Stimulated activated CD8-positive, alpha-beta memory T cell treated with anti-CD3 and anti-CD28 coated beads, Interleukin-4, amount 100 ng/mL, for 1 hour (primary cell): ENCODE data around the gene BEST2.

Source experiments
- DNase-seq, 2 donors: peaks; one replicate each; pipeline ENCODE4 v3.0.0-alpha.2; 2020; ENCODE audit warnings: low read depth in 2 of 2, low spot score in 1 of 2

BEST2 gene

DNA sequence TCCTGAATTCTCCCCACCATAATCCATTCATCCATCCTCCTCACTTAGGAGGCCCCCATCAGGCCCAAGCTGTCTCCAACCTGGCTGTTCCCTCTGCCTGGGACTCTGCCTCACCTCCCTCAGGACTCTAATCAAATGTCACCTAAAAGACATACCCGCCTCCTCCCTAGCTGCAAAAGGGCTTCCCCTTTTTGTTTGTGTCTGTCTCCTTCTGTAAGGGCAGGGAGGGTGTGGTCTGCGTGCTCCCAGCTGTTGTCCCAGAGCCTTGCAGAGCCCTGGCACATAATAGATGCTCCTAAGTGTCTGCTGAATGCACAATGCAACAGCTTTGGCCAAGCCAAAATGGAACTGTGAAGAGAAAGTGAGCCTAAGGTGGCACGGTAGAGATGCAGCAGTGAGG is 21.5 kb upstream of the BEST2 start:
- DNase-seq, result no peak

DNA sequence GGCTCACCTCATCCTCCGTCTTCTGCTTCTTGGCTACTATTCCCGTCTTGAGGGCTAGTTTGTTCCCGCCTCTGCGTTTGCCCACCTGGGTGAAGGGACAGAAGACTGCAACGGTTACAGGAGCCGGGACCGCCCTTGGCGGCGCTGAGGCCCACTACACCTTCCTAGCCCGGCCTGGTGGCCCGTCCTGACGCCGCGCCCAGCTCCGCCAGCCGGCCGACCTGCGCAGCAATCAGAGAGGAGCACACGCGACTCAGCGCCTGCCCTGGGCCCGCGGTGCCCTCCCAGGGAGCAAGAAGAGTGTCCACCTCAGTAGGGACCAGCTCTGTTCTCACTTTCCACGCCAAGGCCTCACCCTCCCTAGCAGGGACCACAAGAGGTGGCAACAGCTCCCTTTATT is 20.3 kb upstream of the BEST2 start:
- DNase-seq, result no peak

DNA sequence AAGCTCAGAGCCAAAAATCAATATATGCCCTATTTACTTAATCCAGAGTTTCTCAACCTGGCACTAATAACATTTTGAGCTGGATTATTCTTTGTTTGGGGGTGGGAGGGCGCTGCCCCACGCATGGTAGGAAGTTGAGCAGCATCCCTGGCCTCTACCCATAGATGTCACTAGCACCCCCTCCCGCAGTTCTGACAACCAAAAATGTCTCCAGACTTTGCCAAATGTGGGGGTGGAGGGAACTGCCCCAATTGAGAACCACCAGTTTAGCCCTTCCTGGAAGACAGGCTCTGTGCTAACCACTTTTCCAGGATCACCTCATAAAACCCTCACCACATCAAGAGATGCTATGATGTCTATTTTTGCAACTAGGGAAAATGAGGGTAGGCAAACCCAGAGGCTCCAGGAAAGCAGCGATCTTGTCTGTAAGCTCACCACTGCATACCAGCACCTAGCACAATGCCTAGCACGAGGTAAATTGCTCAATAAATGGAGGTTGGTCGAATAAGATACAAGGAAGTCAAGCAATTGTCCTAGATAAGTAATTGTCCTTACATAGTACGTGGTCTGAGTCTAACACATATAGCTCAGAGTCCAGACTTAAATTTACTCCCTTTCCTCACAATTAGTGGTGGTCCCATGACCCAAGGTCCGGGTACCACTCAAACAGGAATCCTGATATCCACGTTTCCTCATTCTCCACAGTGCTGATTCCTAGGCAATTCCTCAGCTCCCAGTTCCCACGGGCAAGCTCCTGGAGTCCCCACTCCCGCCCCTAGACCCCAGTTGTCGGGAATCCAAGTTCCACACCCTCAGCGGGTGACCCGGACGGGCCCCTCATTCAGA is 18.0 kb upstream of the BEST2 start:
- DNase-seq, result no peak

GRCh38 chr19:12736995-12737834 is 14.4 kb upstream of the BEST2 start, which contains the start of gene GET3:
TSS of gene GET3 (plus strand) at chr19:12737497. CDS start at chr19:12737506, 9 bp downstream.
- peak; percentile 49 to 62 for DNase-seq

DNA sequence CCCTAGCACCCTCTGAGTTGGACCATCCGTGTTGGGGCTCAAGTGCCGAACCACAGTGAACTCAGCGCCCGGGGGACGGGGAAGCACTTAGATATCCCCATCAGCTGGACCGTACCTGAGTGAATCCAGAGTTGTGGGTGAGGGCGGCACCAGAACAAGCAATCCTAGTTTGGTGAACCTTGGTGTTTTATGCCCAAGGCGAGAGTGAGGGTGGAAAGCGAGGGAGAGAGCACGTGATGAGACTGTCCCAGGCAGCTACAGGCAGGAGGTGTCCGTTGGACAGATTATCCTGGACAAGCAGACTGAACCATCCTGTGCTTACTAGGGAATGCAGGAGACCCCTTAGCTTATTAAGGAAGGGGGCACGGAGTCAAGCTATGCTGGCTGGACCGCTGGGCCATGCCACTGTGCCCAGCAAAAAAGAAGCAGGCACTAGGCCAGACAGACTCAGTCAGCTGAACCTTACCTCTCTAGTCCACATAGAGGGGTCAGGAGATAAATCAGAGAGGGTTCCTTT is 13.7 kb upstream of the BEST2 start:
- no peak for DNase-seq

DNA sequence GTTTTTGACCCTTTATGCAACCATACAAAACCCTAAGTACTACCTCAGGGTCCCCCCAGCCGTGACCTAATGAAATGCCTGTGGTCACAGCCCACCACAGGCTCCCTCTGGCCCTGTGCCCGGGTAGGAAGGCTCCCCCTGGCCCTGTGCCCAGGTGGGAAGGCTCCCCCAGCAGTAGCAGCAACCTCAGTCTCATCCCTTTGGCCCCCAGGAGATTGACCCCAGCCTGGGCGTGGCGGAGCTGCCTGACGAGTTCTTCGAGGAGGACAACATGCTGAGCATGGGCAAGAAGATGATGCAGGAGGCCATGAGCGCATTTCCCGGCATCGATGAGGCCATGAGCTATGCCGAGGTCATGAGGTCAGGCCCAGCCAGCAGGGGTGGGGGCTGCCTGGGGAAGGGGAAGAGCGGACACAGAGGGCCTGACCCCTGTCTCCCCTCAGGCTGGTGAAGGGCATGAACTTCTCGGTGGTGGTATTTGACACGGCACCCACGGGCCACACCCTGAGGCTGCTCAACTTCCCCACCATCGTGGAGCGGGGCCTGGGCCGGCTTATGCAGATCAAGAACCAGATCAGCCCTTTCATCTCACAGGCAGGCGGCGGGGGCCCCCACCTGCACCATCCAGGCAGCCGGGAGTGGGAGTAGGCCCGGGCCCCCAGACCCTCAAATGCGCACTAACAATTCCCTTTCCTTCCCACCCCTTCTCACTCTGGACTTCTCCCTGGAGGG is 6.3 kb upstream of the BEST2 start:
- DNase-seq, result no peak

GRCh38 chr19:12748489-12748888 is 3.1 kb upstream of the BEST2 start:
- no peak for DNase-seq

- DNase-seq, result no peak
Measured at GRCh38 chr19:12749938-12750521, 1.6 kb upstream of the BEST2 start.

GRCh38 chr19:12750851-12751250 is 740 bp upstream of the BEST2 start:
- DNase-seq, result no peak

DNA sequence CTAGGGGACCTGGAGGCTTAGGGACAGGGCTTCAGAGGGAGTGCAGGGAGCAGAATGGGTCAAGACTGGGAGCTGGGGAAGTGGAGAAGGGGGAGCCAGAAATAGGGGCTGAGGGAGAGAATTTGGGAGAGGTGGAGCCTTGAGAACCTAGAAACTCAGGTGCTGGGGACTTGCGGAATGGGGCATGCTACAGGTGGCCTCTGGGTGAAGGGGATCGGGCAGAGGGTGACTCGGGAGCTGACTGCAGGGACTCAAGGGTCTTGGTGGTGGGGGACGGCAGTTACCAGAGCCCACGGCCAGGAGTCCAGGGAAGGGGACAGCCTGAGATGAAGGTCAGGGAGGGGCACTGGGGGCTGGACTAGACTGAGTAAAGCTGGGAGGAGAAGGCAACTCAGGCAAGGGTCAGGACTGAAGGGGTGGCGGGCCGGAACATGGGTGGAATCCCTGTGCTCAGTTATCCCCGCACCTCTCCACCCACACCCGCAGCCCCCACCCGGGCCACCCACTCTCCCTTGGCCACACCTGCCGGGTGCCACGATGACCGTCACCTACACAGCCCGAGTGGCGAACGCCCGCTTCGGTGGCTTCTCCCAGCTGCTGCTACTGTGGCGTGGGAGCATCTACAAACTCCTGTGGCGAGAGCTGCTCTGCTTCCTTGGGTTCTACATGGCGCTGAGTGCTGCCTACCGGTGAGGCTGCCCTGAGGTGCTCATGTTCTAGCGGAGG is 628 bp downstream of the BEST2 start:
- no peak for DNase-seq

DNA sequence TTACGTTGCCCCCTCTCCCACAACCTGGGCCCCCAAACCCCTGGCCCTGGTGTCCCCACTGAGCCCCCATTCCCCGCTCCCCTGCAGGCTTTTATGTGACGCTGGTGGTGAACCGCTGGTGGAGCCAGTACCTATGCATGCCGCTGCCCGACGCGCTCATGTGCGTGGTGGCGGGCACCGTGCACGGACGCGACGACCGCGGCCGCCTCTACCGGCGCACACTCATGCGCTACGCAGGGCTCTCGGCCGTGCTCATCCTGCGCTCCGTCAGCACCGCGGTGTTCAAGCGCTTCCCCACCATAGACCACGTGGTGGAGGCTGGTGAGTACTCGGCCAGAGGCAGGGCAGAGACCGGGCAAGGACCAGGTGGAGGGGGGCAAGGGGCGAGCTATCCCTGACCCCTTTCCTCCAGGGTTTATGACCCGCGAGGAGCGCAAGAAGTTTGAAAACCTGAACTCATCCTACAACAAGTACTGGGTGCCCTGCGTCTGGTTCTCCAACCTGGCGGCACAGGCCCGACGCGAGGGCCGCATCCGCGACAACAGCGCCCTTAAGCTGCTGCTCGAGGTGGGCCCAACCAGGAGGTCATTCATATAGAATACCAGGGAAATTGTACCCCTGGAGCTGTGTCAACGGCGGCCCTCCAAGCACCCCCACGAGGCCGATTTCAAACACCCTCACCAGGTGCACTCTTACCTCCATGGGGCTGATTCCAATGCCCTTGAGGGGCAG is 3.0 kb downstream of the BEST2 start:
- DNase-seq, result no peak

DNA sequence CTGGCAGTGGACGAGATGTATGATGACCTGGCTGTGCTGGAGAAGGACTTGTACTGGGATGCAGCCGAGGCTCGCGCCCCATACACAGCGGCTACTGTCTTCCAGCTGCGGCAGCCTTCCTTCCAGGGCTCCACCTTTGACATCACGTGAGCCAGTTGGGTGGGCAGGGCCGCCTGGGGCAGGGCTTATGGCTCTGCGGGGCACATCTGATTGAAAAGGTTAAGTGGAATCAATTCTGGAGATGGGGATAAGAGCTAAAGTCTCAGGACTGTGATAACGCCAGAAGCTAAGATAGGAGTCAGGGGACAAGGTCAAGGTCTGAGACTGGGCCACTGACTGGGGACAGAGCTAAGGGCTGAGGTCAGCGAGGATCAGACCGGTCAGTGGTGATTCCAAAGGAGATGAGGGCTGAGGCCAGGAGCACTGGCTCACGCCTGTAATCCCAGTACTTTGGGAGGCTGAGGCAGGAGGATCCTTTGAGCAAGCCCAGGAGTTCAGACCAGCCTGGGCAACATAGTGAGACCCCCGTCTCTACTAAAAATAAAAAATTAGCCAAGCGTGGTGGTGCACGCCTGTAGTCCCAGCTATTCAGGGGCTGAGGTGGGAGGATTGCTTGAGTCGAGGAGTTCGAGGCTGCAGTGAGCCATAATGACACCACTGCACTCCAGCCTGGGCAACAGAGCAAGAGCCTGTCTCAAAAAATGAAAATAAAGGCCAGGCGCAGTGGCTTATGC is 4.7 kb downstream of the BEST2 start:
- no peak for DNase-seq

GRCh38 chr19:12757544-12758274 is 6.1 kb downstream of the BEST2 start:
- DNase-seq, result peak in 1 of 2 donors; percentile 30

DNA sequence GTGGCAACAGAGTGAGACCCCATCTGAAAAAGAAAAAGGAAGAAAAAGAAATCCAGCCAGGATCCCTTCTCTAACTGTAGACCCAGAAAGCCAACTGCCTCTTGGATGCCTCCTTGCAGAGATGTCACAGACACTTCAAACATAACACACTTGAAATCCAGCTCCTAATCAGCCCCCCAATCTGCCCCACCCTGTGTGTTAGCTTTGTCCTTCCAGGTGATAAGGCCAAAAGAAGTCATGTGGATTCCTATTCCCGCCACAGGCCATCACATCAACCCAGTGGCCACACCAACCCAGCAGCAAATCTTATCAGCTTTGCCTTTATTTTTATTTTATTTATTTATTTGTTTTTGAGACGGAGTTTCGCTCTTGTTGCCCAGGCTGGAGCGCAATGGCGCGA is 8.1 kb downstream of the BEST2 start:
- no peak for DNase-seq

DNA sequence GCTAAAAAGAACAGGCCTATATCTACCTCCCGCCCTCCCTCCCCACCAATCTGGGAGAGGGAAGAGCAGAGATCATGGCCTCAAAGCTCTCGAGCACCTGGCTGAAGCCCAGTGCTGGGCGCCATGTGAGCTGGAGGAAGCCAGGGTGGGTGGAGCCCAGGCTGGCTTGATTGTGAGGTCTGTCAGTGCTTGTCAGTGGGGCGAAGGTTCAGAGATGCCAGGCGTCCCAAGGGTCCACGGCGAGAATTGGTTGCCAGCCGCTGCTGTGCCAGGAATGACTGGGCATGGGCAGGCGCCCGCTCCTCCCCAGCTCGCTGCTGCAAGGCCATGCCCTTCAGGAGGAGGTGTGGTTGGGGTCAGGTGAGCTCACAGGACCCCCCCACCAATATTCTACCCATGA is 11.5 kb downstream of the BEST2 start:
- DNase-seq, result no peak

DNA sequence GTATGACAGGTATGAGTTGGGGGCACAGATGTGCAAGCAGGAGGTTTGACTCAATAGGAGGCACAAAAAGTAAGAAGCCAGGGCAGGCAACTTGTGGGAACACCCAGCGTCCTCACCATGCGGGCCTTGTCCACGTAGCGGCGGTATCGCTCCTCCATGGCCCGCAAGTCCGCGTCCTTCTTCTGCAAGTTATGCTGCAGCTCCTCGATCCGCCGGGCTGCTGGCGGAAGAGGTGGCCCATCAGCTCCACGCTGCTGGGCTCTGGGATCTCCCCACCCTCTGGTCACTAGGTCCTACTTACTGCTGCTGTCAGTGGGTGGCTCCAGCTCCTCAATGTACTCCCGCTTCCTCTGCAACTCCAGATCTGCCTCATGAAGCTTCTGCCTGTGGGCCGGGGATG is 13.1 kb downstream of the BEST2 start:
- no peak for DNase-seq

GRCh38 chr19:12766051-12766521 is 14.5 kb downstream of the BEST2 start:
- DNase-seq, result peak in 1 of 2 donors; percentile 57

DNA sequence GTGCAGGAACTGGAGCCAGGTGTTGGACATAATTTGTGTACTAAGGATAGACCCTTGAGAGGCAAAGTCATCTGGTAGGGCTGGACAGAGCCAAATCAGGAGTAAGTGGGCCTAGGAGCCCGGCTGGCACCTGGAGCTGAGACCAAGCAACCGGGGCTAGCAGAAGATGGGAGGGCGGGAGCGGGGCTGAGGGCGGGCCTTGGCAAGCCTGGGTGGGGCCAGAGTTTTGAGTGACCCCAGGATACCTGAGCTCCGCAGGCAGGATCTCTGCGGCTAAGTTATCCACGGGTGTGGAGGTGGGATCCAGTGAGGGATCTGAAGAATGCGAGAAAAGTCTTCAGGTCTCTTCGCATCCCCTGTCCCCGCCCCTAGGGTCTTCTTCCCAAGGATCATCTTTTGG is 15.6 kb downstream of the BEST2 start:
- no peak for DNase-seq
